Astrocyte (in vitro differentiated cells and primary cell): ENCODE measurements around the gene FUT6.

Experiments
- EZH2 ChIP-seq: IDR thresholded peaks from 2 replicates; pipeline ENCODE4 v1.6.1; 2012; ENCODE audit warnings: mild to moderate bottlenecking, low read length, inconsistent platforms; ENCODE audit not compliant: insufficient read depth
- TF ChIP-seq, protein P1 (sequence below): IDR thresholded peaks from 2 replicates; pipeline ENCODE4 v1.5.1; 2011; ENCODE audit warnings: low read depth, mild to moderate bottlenecking, inconsistent platforms, low read length, moderate library complexity; ENCODE audit not compliant: insufficient read depth

DNA sequence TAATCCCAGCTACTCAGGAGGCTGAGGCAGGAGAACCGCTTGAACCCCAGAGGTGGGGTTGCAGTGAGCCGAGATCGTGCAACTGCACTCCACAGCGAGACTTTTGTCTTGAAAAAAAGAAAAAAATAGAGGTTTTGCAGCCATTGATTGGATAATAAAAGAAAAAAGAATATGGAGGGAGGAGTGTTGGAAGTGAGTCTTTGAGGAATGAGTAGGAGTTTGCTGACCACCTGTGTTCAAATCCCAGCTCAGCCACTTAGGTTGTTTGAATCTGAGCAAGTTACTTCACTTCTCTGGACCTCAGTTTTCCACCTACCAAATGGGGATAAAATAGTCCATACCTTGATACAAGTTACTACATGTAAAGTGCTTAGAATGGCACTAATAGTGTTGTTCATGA is 28.4 kb downstream of the FUT6 start:
- TF ChIP-seq, protein P1, sequence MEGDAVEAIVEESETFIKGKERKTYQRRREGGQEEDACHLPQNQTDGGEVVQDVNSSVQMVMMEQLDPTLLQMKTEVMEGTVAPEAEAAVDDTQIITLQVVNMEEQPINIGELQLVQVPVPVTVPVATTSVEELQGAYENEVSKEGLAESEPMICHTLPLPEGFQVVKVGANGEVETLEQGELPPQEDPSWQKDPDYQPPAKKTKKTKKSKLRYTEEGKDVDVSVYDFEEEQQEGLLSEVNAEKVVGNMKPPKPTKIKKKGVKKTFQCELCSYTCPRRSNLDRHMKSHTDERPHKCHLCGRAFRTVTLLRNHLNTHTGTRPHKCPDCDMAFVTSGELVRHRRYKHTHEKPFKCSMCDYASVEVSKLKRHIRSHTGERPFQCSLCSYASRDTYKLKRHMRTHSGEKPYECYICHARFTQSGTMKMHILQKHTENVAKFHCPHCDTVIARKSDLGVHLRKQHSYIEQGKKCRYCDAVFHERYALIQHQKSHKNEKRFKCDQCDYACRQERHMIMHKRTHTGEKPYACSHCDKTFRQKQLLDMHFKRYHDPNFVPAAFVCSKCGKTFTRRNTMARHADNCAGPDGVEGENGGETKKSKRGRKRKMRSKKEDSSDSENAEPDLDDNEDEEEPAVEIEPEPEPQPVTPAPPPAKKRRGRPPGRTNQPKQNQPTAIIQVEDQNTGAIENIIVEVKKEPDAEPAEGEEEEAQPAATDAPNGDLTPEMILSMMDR, result no peak
- no peak for TF ChIP-seq EZH2
